Measurements from ENCODE around the gene MRPS24.

GRCh38 chr7:43869867-43870240 lies 537 bp upstream of the MRPS24 start:
- TF ChIP-seq CTCF (IDR thresholded peaks at IDR 0.05) = no peak
- no peak for TF ChIP-seq POLR2A (IDR thresholded peaks at IDR 0.05)

Data from ovary (tissue), 3 donors.